ENCODE measurements around the gene FCRL5.
"Not testable (repeated sequence)": the region's sequence is repeated elsewhere in the genome, so short reads cannot be mapped to it uniquely, and the experiment has no call there.

The FCRL5 gene

GRCh38 chr1:157551694-157552693, at the start of gene FCRL5:
FCRL5 (minus strand) TSS chr1:157552515; CDS start chr1:157552362, 153 bp downstream.
- DNase-seq: no peak

GRCh38 chr1:157600236-157600635, 47.9 kb upstream of the FCRL5 start:
- no peak for DNase-seq

GRCh38 chr1:157597959-157598667, 45.8 kb upstream of the FCRL5 start, which contains the start of gene FCRL4:
FCRL4 (minus strand) TSS chr1:157598085; CDS start chr1:157597944, 141 bp downstream.
- DNase-seq: no peak

- DNase-seq: no peak
Measured at GRCh38 chr1:157596384-157596783, 44.1 kb upstream of the FCRL5 start.

GRCh38 chr1:157595356-157595755, 43.0 kb upstream of the FCRL5 start:
- no peak for DNase-seq

- no peak for DNase-seq
Measured at GRCh38 chr1:157585984-157586383, 33.7 kb upstream of the FCRL5 start.

- no peak for DNase-seq
Measured at GRCh38 chr1:157584503-157584902, 32.2 kb upstream of the FCRL5 start.

- DNase-seq: no peak
Measured at GRCh38 chr1:157580828-157581210, 28.5 kb upstream of the FCRL5 start.

- DNase-seq: peak; percentile 31
Measured at GRCh38 chr1:157580179-157580827, 28.0 kb upstream of the FCRL5 start.

GRCh38 chr1:157577420-157577819, 25.1 kb upstream of the FCRL5 start:
- DNase-seq: no peak

- no peak for DNase-seq
Measured at GRCh38 chr1:157575744-157576143, 23.4 kb upstream of the FCRL5 start.

GRCh38 chr1:157574836-157575235, 22.5 kb upstream of the FCRL5 start:
- no peak for DNase-seq

- DNase-seq: no peak
Measured at GRCh38 chr1:157566484-157567300, 14.4 kb upstream of the FCRL5 start.

GRCh38 chr1:157562515-157562914, 10.2 kb upstream of the FCRL5 start:
- DNase-seq: no peak

GRCh38 chr1:157558119-157558518, 5.8 kb upstream of the FCRL5 start:
- no peak for DNase-seq

- DNase-seq: not testable (repeated sequence)
Measured at GRCh38 chr1:157548081-157548480, 4.2 kb downstream of the FCRL5 start.

- DNase-seq: no peak
Measured at GRCh38 chr1:157542676-157543075, 9.6 kb downstream of the FCRL5 start.

- DNase-seq: no peak
Measured at GRCh38 chr1:157540852-157541251, 11.5 kb downstream of the FCRL5 start.

- no peak for DNase-seq
Measured at GRCh38 chr1:157540160-157540748, 12.1 kb downstream of the FCRL5 start.

GRCh38 chr1:157539568-157539967, 12.7 kb downstream of the FCRL5 start:
- DNase-seq: no peak

- DNase-seq: no peak
Measured at GRCh38 chr1:157532569-157532968, 19.7 kb downstream of the FCRL5 start.

Data from 8988T (cell line).